NAMALWA (cell line): ENCODE data around the gene SEC22C.

ENCODE experiments used
- DNase-seq: peaks from one replicate; pipeline ENCODE4 v3.0.0-alpha.2; 2015; ENCODE audit warnings: low spot score

The SEC22C gene

GRCh38 chr3:42533161-42533897, 48.4 kb downstream of the SEC22C start:
- DNase-seq = no peak

GRCh38 chr3:42532229-42532628, 49.5 kb downstream of the SEC22C start:
- no peak for DNase-seq

- no peak for DNase-seq
These were observed 50.3 kb downstream of the SEC22C start for GRCh38 chr3:42531470-42531869.

- DNase-seq = no peak
These were observed 51.7 kb downstream of the SEC22C start for GRCh38 chr3:42530073-42530472.

- no peak for DNase-seq
These were observed 52.3 kb downstream of the SEC22C start for GRCh38 chr3:42529468-42529867.

- DNase-seq = no peak
These were observed 54.3 kb downstream of the SEC22C start for GRCh38 chr3:42527368-42527917.

- no peak for DNase-seq
These were observed 55.0 kb downstream of the SEC22C start for GRCh38 chr3:42526616-42527367.

GRCh38 chr3:42525736-42526345, 55.9 kb downstream of the SEC22C start:
- DNase-seq = no peak

GRCh38 chr3:42525212-42525611, 56.6 kb downstream of the SEC22C start:
- DNase-seq = no peak

- DNase-seq = no peak
These were observed 57.0 kb downstream of the SEC22C start for GRCh38 chr3:42524751-42525150.

GRCh38 chr3:42520906-42521305, 60.9 kb downstream of the SEC22C start:
- no peak for DNase-seq

GRCh38 chr3:42520336-42520735, 61.4 kb downstream of the SEC22C start:
- DNase-seq = no peak

- no peak for DNase-seq
These were observed 62.2 kb downstream of the SEC22C start for GRCh38 chr3:42519568-42519962.

- DNase-seq = peak; percentile 24
These were observed 62.8 kb downstream of the SEC22C start for GRCh38 chr3:42518800-42519567.

- no peak for DNase-seq
These were observed 64.7 kb downstream of the SEC22C start for GRCh38 chr3:42517117-42517516.

GRCh38 chr3:42516443-42516842, 65.3 kb downstream of the SEC22C start:
- DNase-seq = no peak

GRCh38 chr3:42515976-42516375, 65.8 kb downstream of the SEC22C start:
- DNase-seq = no peak

- no peak for DNase-seq
These were observed 66.3 kb downstream of the SEC22C start for GRCh38 chr3:42515391-42515916.

GRCh38 chr3:42514876-42515275, 66.9 kb downstream of the SEC22C start:
- no peak for DNase-seq

- DNase-seq = no peak
These were observed 68.2 kb downstream of the SEC22C start for GRCh38 chr3:42513521-42513920.

GRCh38 chr3:42513121-42513520, 68.6 kb downstream of the SEC22C start:
- DNase-seq = no peak

- DNase-seq = no peak
These were observed 70.0 kb downstream of the SEC22C start for GRCh38 chr3:42511736-42512135.
